Transverse colon (tissue), 4 donors: Measurements from ENCODE around the gene C19orf25. TPM values are rescaled to one million over a fixed set of nuclear protein-coding genes. Genes with fewer than 3 reads are reported as not detected.

Experiments
- DNase-seq: peaks from one replicate; pipeline ENCODE4 v3.0.0-alpha.2; 2019
- H3K27ac ChIP-seq, 4 donors: fragments of 200-600 bp; sonication (generic); 2 replicates each; pipeline ENCODE4 v1.5.1; 2016 to 2018; ENCODE audit warnings: inconsistent platforms in 4 of 4
- H3K27me3 ChIP-seq: fragments of 200-600 bp; sonication (generic); 2 replicates; pipeline ENCODE4 v1.5.1; 2017; ENCODE audit warnings: inconsistent platforms
- H3K36me3 ChIP-seq, 4 donors: fragments of 200-600 bp; sonication (generic); 2 replicates each; pipeline ENCODE4 v1.5.1; 2017 to 2019; ENCODE audit warnings: inconsistent platforms in 4 of 4
- H3K4me1 ChIP-seq, 4 donors: fragments of 200-600 bp; sonication (generic); 2 replicates each; pipeline ENCODE4 v1.5.1; 2017 to 2020; ENCODE audit warnings: inconsistent platforms in 4 of 4
- H3K4me3 ChIP-seq, 4 donors: fragments of 200-600 bp; sonication (generic); 1 replicate in 1 of 4; 2 replicates in 3 of 4; pipeline versions ENCODE4 v1.5.1 to v1.6.1; 2017 to 2019; ENCODE audit warnings: inconsistent platforms in 4 of 4
- H3K9me3 ChIP-seq, 2 donors: fragments of 200-600 bp; sonication (generic); 2 replicates each; pipeline ENCODE4 v1.5.1; 2017 to 2019; ENCODE audit warnings: inconsistent platforms in 2 of 2
- EP300 ChIP-seq: sonication (generic); formaldehyde crosslinking; IDR thresholded peaks from one replicate; pipeline ENCODE4 v1.6.1; 2017; ENCODE audit warnings: antibody characterized with exemption, low read depth
- POLR2A ChIP-seq: fragments of 450-650 bp; IDR thresholded peaks from one replicate; pipeline ENCODE4 v1.6.1; 2016; ENCODE audit warnings: antibody characterized with exemption, mild to moderate bottlenecking, moderate library complexity
- POLR2AphosphoS5 ChIP-seq, 3 donors: sonication (generic); formaldehyde crosslinking; IDR thresholded peaks; one replicate each; pipeline ENCODE4 v1.6.1; 2016; ENCODE audit warnings: antibody characterized with exemption in 3 of 3
- WGBS, 2 donors: methylation state at CpG; one replicate each; pipeline ENCODE4 v1.1.5; 2018; ENCODE audit warnings: low coverage in 1 of 2; 5-methylcytosine and 5-hydroxymethylcytosine counted together
- in situ Hi-C, 4 donors: fragments of 200-750 bp; cut with MboI; loops; one replicate each; pipeline versions ENCODE4 v1.15.0 to v1.15.1; 2017; ENCODE audit warnings: low sequenced_read_pairs in 3 of 4, low pct_ligation_motif_present in 1 of 4, low pct_unique_long_range_greater_than_20kb in 1 of 4
- intact Hi-C: fragments of 100-400 bp; cut with DNase I; formaldehyde crosslinking; loops from one replicate; pipeline ENCODE4 v1.15.1; 2023; ENCODE audit warnings: low total_unique reads
- total RNA-seq, 4 donors: library from RNA; depleted of rRNA; stranded (reverse); fragments of >200 nt; gene quantifications; one replicate each; pipeline ENCODE4 v1.1.0, GENCODE V29; 2016
- TF ChIP-seq, protein P1 (sequence below), 5 experiments: fragments of 200-600 bp in 3 of 5; fragments of 450-650 bp in 2 of 5; sonication (generic) in 3 of 5; IDR thresholded peaks; 1 replicate in 2 of 5; 2 replicates in 3 of 5; pipeline ENCODE4 v1.5.1; 2016 to 2017; ENCODE audit warnings: antibody characterized with exemption in 5 of 5, inconsistent platforms in 3 of 5, mild to moderate bottlenecking in 2 of 5, moderate library complexity in 1 of 5

Gene C19orf25
- total RNA-seq, 4 donors from 2014 or later, result 36.2 to 89.2 (median 46.0) TPM

GRCh38 chr19:1475751-1476437 lies 3.1 kb downstream of the C19orf25 start:
- H3K4me1 ChIP-seq, result peaks cover 16 to 40% (median 31%) of the 10 kb centered on the region in 4 donors
- H3K9me3 ChIP-seq, result no peaks in the 10 kb centered on the region
- in situ Hi-C loops, result no loop called here
- 89% methylated on average over 25 of the region's 31 CpGs; no CpG with 5 or more reads in 1 of the 2 donors for WGBS, 2 donors
- H3K27ac ChIP-seq, result no peak overlapping the region
- TF ChIP-seq POLR2AphosphoS5 (IDR thresholded peaks at IDR 0.05), result no peak
- TF ChIP-seq, protein P1, sequence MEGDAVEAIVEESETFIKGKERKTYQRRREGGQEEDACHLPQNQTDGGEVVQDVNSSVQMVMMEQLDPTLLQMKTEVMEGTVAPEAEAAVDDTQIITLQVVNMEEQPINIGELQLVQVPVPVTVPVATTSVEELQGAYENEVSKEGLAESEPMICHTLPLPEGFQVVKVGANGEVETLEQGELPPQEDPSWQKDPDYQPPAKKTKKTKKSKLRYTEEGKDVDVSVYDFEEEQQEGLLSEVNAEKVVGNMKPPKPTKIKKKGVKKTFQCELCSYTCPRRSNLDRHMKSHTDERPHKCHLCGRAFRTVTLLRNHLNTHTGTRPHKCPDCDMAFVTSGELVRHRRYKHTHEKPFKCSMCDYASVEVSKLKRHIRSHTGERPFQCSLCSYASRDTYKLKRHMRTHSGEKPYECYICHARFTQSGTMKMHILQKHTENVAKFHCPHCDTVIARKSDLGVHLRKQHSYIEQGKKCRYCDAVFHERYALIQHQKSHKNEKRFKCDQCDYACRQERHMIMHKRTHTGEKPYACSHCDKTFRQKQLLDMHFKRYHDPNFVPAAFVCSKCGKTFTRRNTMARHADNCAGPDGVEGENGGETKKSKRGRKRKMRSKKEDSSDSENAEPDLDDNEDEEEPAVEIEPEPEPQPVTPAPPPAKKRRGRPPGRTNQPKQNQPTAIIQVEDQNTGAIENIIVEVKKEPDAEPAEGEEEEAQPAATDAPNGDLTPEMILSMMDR (IDR thresholded peaks at IDR 0.05), result no peak
- no peak for TF ChIP-seq EP300
- no peak for TF ChIP-seq POLR2A
- H3K27me3 ChIP-seq, result peaks cover 34% of the 10 kb centered on the region
- H3K36me3 ChIP-seq, result peaks cover 0 to 6% (median 0%) of the 10 kb centered on the region in 4 donors
- no peak overlapping the region for H3K4me3 ChIP-seq
- intact Hi-C loops, result no loop called here
- DNase-seq, result no peak

DNA sequence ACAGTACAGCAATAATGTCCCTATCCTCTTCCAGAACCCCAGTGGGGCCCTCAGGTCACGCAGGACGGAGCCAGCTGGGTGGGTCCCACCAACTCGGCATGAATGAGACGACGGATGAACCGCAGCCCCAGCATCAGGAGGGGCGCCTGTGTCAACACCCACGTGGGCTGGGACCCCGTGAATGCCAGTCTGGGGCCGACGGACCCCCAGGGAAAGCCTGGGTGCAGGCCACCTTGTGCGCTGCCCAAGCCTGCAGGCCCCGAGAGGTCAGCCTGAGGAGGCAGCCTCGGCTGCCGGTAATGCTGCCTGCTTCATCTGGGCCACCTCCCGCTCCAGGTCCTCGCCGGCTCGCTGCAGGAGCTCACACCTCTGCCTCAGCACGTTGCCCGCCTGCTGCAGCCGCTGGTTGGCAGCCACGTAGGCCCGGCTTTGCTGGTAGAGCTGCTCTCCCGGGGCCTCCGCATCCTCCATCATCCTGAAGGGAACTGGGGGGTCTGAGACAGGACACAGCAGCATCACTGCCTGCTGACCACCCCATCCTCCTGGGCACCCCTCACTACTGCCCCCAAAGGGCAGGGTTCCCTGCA lies 4.2 kb downstream of the C19orf25 start:
- DNase-seq, result no peak
- H3K4me3 ChIP-seq, result no peak overlapping the region
- no peaks in the 10 kb centered on the region for H3K9me3 ChIP-seq
- WGBS, 2 donors, result 88 to 96% methylated on average over 4 to 24 of the region's 26 CpGs
- H3K36me3 ChIP-seq, result peaks cover 0 to 6% (median 0%) of the 10 kb centered on the region in 4 donors
- H3K4me1 ChIP-seq, result peaks cover 26 to 50% (median 41%) of the 10 kb centered on the region in 4 donors
- in situ Hi-C loops, result no loop called here
- intact Hi-C loops, result no loop called here
- H3K27ac ChIP-seq, result no peak overlapping the region
- TF ChIP-seq POLR2AphosphoS5 (IDR thresholded peaks at IDR 0.05) (no peak), POLR2A (no peak), EP300 (no peak)
- TF ChIP-seq, protein P1 (IDR thresholded peaks at IDR 0.05), result no peak
- H3K27me3 ChIP-seq, result peaks cover 45% of the 10 kb centered on the region

DNA sequence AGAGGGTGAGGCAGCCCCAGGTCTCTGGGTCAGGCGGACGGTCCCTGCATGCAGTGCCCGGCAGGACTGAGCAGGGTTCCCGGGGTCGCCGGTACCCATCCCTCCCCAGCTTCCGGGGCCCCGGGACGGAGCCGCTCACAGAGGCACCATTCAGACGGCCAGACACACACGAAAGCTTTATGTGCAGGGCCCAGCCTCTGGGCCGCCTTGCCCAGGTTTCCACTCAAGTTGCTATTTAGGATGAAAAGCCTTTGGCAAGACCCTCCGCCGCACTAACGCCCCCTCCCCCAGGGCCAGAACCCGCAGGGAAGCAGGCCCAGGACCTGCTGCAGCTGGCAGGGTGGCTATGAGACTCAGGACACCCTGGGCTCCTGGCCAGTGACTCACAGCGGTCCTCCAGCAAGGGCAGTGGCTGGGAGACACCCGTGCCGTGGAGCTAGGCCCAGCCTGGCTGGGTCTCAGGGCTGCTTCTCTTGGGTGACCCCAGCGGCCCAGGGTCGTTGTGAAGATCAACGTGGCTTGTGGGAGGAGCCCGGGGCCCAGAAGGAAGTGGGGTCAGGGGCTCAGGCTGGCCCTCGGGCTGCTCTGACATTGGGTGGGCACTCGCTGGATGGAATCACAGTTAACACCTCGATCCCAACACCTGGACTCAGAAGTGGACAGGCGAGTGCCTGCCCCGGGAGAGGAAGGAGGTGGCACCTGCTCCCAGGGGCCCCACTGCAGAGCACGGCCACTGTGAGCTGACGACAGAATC lies 4.8 kb downstream of the C19orf25 start:
- intact Hi-C loops (no loop called here), in situ Hi-C loops (no loop called here)
- no peak overlapping the region for H3K27ac ChIP-seq
- peaks cover 49% of the 10 kb centered on the region for H3K27me3 ChIP-seq
- H3K4me3 ChIP-seq, result no peak overlapping the region
- 84% methylated on average over 28 of the region's 31 CpGs; no CpG with 5 or more reads in 1 of the 2 donors for WGBS, 2 donors
- no peaks in the 10 kb centered on the region for H3K9me3 ChIP-seq
- peaks cover 24 to 47% (median 39%) of the 10 kb centered on the region in 4 donors for H3K4me1 ChIP-seq
- TF ChIP-seq, protein P1 (IDR thresholded peaks at IDR 0.05), result no peak
- TF ChIP-seq POLR2A, result no peak
- no peak for TF ChIP-seq POLR2AphosphoS5 (IDR thresholded peaks at IDR 0.05)
- no peak for TF ChIP-seq EP300
- H3K36me3 ChIP-seq, result peaks cover 0 to 6% (median 0%) of the 10 kb centered on the region in 4 donors
- no peak for DNase-seq

DNA sequence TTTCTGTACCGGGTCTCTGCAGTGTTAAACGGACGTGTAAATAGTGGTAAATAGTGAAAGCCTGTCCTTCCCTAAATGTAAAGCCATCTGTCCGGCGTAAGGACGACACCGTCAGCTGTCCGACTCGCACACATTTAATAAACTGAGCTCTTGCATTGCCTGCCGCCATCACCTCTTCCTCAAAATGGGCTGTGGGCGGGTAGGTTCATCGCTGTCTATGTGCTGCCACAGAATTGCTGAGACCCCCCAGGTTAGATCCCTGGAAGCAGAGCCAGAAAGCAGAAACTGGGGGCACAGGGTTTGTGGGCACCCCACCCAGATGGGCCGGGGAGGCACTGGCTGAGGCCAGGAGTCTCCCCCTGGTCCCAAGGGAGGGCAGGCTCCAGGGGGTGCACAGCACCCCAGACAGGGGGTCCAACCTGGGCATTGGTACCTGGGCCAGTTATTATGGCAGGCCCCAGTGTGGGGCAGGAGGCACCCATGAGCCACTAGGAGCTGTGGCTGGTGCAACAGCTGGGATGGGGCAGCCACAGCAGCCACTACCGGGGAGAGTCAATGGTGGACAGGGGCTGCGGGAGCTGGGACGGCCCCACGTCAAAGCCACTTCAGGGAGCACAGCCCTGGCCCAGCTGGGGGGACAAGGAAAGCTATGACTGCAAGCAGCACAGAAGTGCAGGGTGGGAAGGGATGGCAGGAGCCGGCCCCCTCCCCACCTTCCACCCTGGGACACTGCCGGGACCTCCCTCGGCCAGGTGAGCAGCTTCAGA lies 5.7 kb downstream of the C19orf25 start:
- in situ Hi-C loops, result no loop called here
- DNase-seq, result no peak

More for the DNA sequence above, 5.7 kb downstream of the C19orf25 start:
- Histone ChIP-seq H3K4me1 (peaks cover 29 to 48% (median 43%) of the 10 kb centered on the region in 4 donors), H3K36me3 (peaks cover 0 to 6% (median 0%) of the 10 kb centered on the region in 4 donors), H3K4me3 (no peak overlapping the region), H3K27me3 (peaks cover 58% of the 10 kb centered on the region), H3K27ac (no peak overlapping the region), H3K9me3 (no peaks in the 10 kb centered on the region)
- WGBS, 2 donors, result 60 to 78% methylated on average over 2 to 20 of the region's 20 CpGs
- TF ChIP-seq POLR2AphosphoS5 (IDR thresholded peaks at IDR 0.05) (no peak), POLR2A (no peak), EP300 (no peak)
- TF ChIP-seq, protein P1 (IDR thresholded peaks at IDR 0.05), result no peak
- intact Hi-C loops, result no loop called here
